Body of pancreas (tissue), 4 donors: Measurements from ENCODE around the gene IMMP1L.

Experiments used
- CTCF ChIP-seq, 7 experiments: fragments of 450-650 bp in 4 of 7; fragments of 200-600 bp in 3 of 7; sonication (generic) in 3 of 7; IDR thresholded peaks; one replicate each; pipeline ENCODE4 v1.5.1; 2016 to 2019; ENCODE audit warnings: antibody characterized with exemption in 7 of 7
- POLR2A ChIP-seq, 3 donors: fragments of 450-650 bp; IDR thresholded peaks; one replicate each; pipeline ENCODE4 v1.6.1; 2016; ENCODE audit warnings: antibody characterized with exemption in 3 of 3, mild to moderate bottlenecking in 2 of 3

- no peak for TF ChIP-seq CTCF (IDR thresholded peaks at IDR 0.05)
- TF ChIP-seq POLR2A (IDR thresholded peaks at IDR 0.05): no peak
Observed at GRCh38 chr11:31478223-31478590, 31.2 kb downstream of the IMMP1L start.
